ENCODE measurements around the gene ZSCAN5C.
A peak's percentile ranks its signal among the peaks of the same experiment; 100 is the strongest.
"Not testable (repeated sequence)": the region's sequence is repeated elsewhere in the genome, so short reads cannot be mapped to it uniquely, and the experiment has no call there.

ZSCAN5C gene

DNA sequence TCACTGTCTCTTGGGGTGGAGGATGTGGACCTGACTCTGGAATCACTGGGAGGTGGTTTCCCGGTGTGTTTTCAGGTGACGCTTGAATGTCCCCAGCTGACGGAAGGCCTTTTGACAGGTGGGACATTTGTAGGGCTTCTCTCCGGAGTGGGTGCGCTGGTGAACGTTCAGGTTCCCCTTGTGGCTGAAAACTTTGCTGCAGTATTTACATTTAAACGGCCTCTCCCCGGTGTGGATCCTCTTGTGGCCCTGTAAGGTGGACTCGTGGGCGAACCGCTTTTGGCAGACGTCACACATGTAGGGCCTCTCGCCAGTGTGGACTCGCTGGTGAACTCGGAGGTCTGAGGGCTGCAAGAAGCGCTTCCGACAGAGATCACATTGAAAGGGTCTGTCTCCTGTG, 12.3 kb upstream of the ZSCAN5C start:
- FAIRE-seq (no peak), DNase-seq (ENCODE audit: extremely low spot score, insufficient read length, low read depth) (no peak)

DNA sequence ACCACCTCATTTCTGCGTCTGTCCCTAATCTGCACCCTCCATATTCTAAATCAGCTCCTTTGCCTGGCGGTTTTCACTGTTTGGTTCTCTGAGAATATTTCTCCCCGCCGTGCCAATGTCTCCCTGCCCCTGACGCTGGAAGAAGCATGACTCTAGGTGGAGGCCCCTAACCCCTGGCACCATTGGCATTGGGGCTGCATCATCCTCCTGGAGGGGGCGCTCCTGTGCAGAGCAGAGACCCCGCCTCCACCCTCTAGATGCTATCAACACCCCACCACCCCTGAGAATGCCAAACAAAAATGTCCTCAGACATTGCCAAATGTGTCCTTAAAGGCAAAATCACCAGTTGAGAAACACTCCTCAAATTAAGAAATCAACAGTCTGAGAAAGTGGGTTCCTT, 11.0 kb upstream of the ZSCAN5C start:
- no peak for DNase-seq (ENCODE audit: extremely low spot score, insufficient read length, low read depth)
- no peak for FAIRE-seq

DNA sequence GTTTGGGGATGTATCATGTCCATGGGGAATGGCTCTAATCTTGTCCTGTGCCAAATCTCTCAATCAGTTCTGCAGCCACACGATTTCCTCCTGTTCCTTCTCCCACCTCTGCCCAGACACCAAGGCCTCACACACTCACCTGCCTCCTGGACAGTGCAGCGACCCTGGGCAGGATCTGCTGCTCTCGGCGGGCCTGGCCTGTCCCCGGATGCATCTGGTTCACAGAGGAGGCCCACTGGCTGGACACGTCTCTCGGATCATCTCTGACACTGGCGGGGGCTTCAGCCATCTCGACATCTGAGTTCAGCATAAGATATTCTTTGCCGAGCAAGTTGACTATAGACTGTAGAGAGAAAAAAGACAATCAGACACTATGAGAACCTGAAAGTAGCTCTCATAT, 10.4 kb upstream of the ZSCAN5C start:
- DNase-seq (ENCODE audit: extremely low spot score, insufficient read length, low read depth) (no peak), FAIRE-seq (no peak)

DNA sequence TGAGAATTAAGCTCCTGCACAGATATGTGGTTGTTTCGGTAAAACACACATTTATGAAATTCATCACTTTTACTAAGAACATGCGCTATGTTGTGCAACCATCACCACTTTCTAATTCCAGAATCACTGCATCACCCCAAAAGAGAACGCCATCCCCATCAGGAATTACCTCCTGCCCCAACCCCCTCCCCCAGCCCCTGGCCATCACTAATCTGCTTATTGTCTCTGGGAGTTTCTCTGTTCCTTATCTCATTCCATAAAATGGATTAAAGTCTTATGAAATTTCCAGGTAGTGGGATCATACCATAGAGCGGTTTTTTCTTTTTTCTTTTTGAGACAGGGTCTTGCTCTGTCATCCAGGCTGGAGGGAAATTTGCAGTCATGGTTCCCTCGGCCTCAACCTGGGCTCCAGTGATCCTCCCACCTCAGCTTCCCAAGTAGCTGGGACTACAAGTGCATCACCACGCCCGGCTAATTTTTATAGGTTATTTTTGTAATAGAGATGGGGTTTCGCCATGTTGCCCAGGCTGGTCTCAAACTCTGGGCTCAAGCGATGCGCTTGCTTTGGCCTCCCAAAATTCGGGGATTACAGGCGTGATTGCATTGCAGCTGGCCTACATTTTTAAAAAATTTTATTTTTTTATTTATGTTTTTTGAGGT, 8.0 kb upstream of the ZSCAN5C start:
- FAIRE-seq (no peak), DNase-seq (ENCODE audit: extremely low spot score, insufficient read length, low read depth) (no peak)

DNA sequence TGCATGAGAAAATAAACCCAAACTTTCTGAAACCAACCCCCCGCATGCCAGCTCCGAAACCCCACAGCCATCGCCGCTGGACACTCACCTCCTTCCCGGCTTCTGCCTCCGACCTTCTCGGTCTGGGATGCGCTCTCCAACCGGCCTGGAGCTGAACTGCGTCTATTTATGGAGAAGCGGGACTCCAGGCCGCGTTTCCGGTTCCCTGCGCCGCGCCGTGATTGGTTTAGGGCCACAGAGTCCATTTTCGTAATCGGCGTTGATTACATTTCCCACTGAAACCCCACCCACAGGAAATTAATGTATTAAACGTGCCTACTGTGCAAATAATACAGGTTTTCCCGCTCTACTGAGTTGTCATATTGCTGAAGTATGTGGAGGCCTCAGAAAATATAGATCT, 4.4 kb upstream of the ZSCAN5C start, which contains the start of gene ZSCAN5B:
ZSCAN5B (minus strand) TSS at position 138 of the 400 bp plus-strand sequence. CDS start 4,731 bp downstream, outside the sequence.
- not testable (repeated sequence) for DNase-seq (ENCODE audit: extremely low spot score, insufficient read length, low read depth); FAIRE-seq

DNA sequence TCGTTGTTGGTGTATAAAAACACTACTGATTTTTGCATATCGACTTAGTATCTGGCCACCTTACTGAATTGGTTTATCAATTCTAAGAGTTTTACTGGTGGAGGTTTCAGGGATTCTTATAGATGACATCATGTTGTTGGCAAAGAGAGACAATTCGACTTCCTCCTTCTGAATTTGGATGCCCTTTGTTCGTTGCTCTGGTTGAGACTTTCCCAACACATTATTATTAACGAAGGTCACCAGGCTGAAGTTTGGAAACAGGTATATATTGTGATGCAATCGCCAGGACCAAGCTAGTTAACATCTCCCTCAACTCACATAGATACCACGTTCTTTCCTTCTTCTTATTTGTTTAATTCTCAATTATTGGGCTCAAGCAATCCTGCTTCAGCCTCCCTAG, 2.4 kb upstream of the ZSCAN5C start:
- FAIRE-seq (no peak), DNase-seq (ENCODE audit: extremely low spot score, insufficient read length, low read depth) (no peak)

DNA sequence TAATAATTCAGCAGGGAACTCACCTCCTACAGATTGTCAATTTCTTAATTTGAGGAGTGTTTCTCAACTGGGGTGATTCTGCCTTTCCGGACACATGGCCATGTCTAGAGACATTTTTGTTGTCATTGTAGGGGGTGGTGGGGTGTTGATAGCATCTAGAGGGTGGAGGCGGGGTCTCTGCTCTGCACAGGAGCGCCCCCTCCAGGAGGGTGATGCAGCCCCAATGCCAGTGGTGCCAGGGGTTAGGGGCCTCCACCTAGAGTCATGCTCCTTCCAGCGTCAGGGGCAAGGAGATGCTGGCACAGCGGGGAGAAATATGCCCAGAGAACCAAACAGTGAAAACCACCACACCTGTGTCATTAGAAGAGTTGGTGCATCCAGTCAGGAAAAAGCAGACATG, 5.5 kb downstream of the ZSCAN5C start:
- not testable (repeated sequence) for FAIRE-seq; DNase-seq (ENCODE audit: extremely low spot score, insufficient read length, low read depth)

DNA sequence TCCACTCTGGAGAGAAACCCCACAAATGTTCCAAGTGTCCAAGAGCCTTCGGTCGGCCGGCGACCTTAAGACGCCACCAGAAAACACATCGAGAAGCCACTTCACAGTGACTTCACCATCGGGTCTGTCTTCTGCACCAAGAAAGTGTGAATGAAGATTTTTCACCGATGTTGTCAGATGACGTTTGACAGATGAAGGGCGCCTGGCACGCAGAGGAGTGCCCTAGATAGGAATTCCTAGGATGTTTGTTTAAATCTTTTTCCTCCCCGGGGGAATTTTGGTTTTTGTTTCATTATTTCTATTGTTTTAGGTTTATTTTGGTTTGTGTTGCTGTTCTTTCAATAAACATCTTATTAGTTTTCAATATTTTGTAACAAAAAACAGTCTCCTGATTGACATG, 7.0 kb downstream of the ZSCAN5C start:
- FAIRE-seq (no peak), DNase-seq (ENCODE audit: extremely low spot score, insufficient read length, low read depth) (no peak)

DNA sequence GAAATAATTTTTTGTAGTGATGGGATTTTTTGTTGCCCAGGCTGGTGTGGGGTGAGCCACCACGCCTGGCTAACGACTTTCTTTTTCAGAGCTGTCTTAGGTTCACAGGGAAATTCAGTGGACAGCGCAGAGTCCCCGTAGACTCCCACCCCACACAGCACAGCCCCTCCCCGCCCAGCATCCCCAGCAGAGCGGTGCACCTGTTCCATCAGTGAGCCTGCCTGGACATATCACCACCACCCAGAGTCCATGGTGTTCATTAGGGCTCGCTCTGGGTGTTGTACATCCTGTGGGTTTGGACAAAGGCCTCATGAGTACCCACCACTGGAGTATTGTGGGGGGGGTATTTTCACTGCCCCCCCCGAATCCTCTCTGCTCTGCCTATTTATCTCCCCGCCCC, 8.0 kb downstream of the ZSCAN5C start:
- not testable (repeated sequence) for FAIRE-seq; DNase-seq (ENCODE audit: extremely low spot score, insufficient read length, low read depth)

DNA sequence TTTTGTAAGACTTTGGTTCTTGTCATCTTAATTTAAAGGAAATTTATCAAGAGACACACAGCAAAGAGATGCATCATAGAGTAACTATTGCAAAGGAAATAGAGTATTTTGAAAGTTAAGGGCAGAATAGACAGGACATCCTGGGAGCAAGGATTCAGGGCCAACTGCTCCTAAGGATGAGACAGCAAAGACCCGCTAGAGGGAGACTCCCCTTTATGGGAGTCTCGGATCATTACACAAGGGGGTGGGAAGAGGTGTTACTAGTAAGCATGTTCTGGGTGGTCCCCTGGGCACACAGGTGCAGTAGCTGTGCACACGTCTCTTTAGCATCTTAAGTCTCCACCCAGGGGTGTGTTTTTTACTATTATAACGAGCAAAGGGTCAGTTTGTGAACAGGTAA, 9.6 kb downstream of the ZSCAN5C start:
- FAIRE-seq, result no peak
- no peak for DNase-seq (ENCODE audit: extremely low spot score, insufficient read length, low read depth)

DNA sequence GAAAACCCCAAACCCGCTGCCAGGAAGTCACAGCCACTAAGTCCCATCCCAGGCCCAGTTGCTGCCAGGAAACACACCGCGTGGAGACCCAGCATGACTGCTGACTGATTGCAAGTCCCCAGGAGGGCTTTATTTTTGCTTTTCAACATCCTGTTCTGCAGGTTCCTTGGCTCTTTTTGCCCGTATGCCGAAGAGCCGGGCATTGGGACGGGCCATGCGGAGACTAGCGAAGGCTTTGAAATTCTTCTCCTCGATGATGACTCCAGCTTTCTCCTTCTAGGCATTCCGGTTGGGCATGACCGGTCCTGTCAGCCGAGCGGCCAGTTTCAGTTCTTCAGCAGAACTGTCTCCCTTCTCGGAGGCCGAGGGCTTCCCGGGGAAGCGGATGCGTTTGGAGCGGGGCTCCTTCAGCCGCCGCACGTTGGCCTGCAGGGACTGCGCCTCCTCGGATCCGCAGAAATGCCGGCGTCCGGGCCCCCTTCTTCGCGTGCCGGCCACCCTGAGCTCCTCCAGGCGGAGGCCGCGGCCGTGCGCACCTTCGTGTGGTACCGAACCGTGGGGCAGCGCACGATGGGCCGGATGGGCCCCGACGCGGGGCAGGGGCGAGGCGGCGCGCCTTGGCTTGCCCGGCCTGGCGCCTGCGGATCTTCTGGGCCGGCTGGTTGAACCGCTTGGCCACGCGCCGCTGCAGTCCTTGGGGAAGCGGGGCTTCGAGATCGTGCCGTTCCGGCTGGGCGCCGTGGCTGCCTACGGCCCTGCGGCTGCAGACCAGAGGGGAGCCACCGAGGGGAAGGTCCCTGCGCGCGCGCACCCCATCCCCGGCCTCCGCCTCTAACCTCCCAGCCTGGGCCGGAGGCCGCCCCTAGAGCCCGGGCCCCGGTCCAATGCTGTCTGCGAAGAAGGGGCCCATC, 15.2 kb downstream of the ZSCAN5C start:
- FAIRE-seq (no peak), DNase-seq (ENCODE audit: extremely low spot score, insufficient read length, low read depth) (no peak)

DNA sequence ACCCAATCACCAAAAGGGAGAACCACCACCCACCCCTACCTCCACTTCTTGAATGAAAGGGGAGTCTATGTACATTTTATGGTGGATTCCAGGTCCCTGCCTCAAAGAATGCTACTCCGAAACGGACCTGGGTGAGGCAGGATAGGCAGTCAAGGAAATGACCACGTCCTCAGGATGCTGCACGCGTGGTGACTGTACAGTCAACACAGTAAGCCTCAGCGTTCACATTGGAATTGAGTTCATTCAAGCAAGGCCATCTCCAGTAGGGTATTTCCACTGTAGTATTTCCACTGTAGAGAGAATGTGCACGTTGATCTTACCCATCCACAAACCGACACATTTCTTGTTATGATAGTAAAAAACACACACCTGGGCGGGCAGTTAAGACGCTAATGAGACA, 16.9 kb downstream of the ZSCAN5C start:
- FAIRE-seq (no peak), DNase-seq (ENCODE audit: extremely low spot score, insufficient read length, low read depth) (no peak)

DNA sequence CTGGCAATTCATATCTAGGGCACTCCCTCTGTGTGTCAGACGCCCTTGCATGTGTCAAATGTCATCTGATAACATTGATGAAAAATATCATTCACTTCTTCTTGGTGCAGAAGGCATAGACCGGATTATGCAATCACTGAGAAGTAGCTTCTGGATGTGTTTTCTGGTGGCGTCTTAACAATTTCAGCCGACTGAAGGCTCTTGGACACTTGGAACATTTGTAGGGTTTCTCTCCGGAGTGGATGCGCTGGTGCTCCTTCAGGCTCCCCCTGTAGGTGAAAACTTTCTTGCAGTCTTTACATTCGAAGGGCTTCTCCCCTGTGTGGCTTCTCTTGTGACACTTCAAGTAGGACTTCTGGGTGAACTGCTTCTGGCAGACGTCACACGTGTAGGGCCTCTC, 19.4 kb downstream of the ZSCAN5C start:
- not testable (repeated sequence) for DNase-seq (ENCODE audit: extremely low spot score, insufficient read length, low read depth); FAIRE-seq

GRCh38 chr19:56221851-56222250, 19.8 kb downstream of the ZSCAN5C start:
- DNase-seq (ENCODE audit: extremely low spot score, insufficient read length, low read depth) (no peak), FAIRE-seq (no peak)

DNA sequence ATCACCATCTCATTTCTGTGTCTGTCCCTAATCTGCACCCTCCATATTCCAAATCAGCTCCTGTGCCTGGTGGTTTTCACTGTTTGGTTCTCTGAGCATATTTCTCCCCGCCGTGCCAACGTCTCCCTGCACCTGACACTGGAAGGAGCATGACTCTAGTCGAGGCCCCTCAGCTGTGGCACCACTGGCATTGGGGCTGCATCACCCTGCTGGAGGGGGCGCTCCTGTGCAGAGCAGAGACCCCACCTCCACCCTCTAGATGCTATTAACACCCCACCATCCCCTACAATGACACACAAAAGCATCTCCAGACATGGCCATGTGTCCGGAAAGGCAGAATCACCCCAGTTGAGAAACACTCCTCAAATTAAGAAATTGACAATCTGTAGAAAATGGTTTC, 20.8 kb downstream of the ZSCAN5C start:
- no peak for DNase-seq (ENCODE audit: extremely low spot score, insufficient read length, low read depth)
- no peak for FAIRE-seq

GRCh38 chr19:56223481-56223880, 21.4 kb downstream of the ZSCAN5C start:
- FAIRE-seq (no peak), DNase-seq (ENCODE audit: extremely low spot score, insufficient read length, low read depth) (no peak)

DNA sequence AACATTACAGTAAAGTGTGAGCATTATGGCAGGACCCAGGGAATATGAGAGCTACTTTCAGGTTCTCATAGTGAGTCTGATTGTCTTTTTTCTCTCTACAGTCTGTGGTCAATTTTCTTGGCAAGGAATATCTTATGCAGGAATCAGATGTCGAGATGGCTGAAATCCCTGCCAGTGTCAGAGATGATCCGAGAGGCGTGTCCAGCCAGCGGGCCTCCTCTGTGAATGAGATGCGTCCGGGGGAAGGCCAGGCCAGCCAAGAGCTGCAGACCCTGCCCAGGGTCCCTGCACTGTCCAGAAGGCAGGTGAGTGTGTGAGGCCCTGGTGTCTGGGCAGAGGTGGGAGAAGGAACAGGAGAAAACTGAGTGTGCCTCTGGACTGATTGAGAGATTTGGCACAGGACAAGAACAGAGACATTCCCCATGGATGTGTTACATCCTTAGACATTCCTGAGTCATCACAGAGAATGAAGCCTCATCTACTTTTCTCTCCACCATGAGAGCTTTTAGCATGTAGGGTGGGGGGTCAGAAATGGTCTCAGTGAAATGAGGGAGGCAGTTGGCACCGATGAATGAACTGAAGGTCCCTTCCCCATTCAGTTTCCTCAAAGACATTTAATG, 43.2 kb downstream of the ZSCAN5C start:
- DNase-seq (ENCODE audit: extremely low spot score, insufficient read length, low read depth) (no peak), FAIRE-seq (no peak)

- not testable (repeated sequence) for FAIRE-seq; DNase-seq (ENCODE audit: extremely low spot score, insufficient read length, low read depth)
These were observed 43.7 kb downstream of the ZSCAN5C start for GRCh38 chr19:56245764-56246163.

DNA sequence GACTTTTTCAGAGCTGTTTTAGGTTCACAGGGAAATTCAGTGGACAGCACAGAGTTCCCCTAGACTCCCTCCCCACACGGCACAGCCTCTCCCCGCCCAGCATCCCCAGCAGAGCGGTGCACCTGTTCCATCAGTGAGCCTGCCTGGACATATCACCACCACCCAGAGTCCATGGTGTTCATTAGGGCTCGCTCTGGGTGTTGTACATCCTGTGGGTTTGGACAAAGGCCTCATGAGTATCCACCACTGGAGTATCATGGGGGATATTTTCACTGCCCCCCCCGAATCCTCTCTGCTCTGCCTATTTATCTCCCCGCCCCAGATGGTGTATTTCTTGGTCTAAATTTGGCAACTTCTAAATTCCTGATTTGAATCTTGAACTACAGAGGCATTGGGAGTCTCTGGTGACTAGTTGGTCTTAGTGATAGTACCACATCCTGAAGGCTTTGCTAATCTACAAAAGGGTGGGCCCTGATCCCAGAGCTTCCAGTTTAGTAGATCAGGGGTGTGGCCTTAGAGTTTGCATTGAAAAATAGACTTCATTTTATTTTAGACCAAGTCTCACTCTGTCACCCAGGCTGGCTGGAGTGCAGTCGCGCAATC, 46.8 kb downstream of the ZSCAN5C start:
- not testable (repeated sequence) for FAIRE-seq; DNase-seq (ENCODE audit: extremely low spot score, insufficient read length, low read depth)

- DNase-seq (ENCODE audit: extremely low spot score, insufficient read length, low read depth) (peak; percentile 23), FAIRE-seq (no peak)
These were observed 50.8 kb downstream of the ZSCAN5C start for GRCh38 chr19:56252699-56253422.
